ENCODE data around the gene LKAAEAR1.

The LKAAEAR1 gene

GRCh38 chr20:64077876-64078551, 6.2 kb downstream of the LKAAEAR1 start:
- no peak for DNase-seq

GRCh38 chr20:64077541-64077875, 6.7 kb downstream of the LKAAEAR1 start:
- no peak for DNase-seq

GRCh38 chr20:64077094-64077493, 7.1 kb downstream of the LKAAEAR1 start:
- no peak for DNase-seq

GRCh38 chr20:64076061-64076997, 7.9 kb downstream of the LKAAEAR1 start:
- no peak for DNase-seq

GRCh38 chr20:64075556-64075955, 8.6 kb downstream of the LKAAEAR1 start:
- no peak for DNase-seq

GRCh38 chr20:64074963-64075362, 9.2 kb downstream of the LKAAEAR1 start:
- no peak for DNase-seq

GRCh38 chr20:64074184-64074789, 9.9 kb downstream of the LKAAEAR1 start:
- DNase-seq = no peak

- no peak for DNase-seq
Measured at GRCh38 chr20:64073476-64074183, 10.6 kb downstream of the LKAAEAR1 start.

- DNase-seq = no peak
Measured at GRCh38 chr20:64072498-64073063, 11.6 kb downstream of the LKAAEAR1 start.

GRCh38 chr20:64071341-64072332, 12.6 kb downstream of the LKAAEAR1 start:
- no peak for DNase-seq

- DNase-seq = no peak
Measured at GRCh38 chr20:64070244-64070993, 13.8 kb downstream of the LKAAEAR1 start.

- DNase-seq = no peak
Measured at GRCh38 chr20:64069614-64070243, 14.5 kb downstream of the LKAAEAR1 start.

GRCh38 chr20:64069209-64069613, 15.0 kb downstream of the LKAAEAR1 start:
- DNase-seq = no peak

GRCh38 chr20:64068386-64069208, 15.6 kb downstream of the LKAAEAR1 start:
- DNase-seq = no peak

- DNase-seq = no peak
Measured at GRCh38 chr20:64067733-64068307, 16.4 kb downstream of the LKAAEAR1 start.

- DNase-seq = no peak
Measured at GRCh38 chr20:64067005-64067632, 17.1 kb downstream of the LKAAEAR1 start.

- DNase-seq = no peak
Measured at GRCh38 chr20:64065974-64066343, 18.2 kb downstream of the LKAAEAR1 start.
